Right lung (tissue), 5 donors: ENCODE measurements around the gene TBKBP1. TPM values are rescaled to one million over a fixed set of nuclear protein-coding genes. Genes with fewer than 3 reads are reported as not detected.
A peak's percentile ranks its signal among the peaks of the same experiment; 100 is the strongest.
"Not testable (repeated sequence)": the region's sequence is repeated elsewhere in the genome, so short reads cannot be mapped to it uniquely, and the experiment has no call there.

ENCODE experiments used
- DNase-seq, 2 donors: peaks; one replicate each; pipeline ENCODE4 v3.0.0-alpha.2; 2013
- polyA plus RNA-seq, 5 donors: library from polyadenylated mRNA; unstranded; fragments of 120-200 nt; gene quantifications; one replicate each; pipeline versions ENCODE4 v1.2.1 to v1.2.3, GENCODE V29; 2013; ENCODE audit warnings: inconsistent platforms in 1 of 5, low replicate concordance in 1 of 5; ENCODE audit not compliant: insufficient read length in 5 of 5, insufficient read depth in 1 of 5

Gene TBKBP1
- polyA plus RNA-seq, 5 donors = 19.4 to 32.4 (median 29.4) TPM

- DNase-seq = no peak
Observed at GRCh38 chr17:47676510-47677165, 17.3 kb upstream of the TBKBP1 start.

GRCh38 chr17:47678196-47678595, 15.8 kb upstream of the TBKBP1 start:
- DNase-seq = no peak

- no peak for DNase-seq
Observed at GRCh38 chr17:47682138-47682537, 11.8 kb upstream of the TBKBP1 start.

- DNase-seq = not testable (repeated sequence)
Observed at GRCh38 chr17:47682727-47683126, 11.2 kb upstream of the TBKBP1 start.

GRCh38 chr17:47684025-47684424, 9.9 kb upstream of the TBKBP1 start:
- DNase-seq = no peak

- DNase-seq = no peak
Observed at GRCh38 chr17:47684535-47685193, 9.3 kb upstream of the TBKBP1 start.

- DNase-seq = no peak
Observed at GRCh38 chr17:47685556-47686275, 8.2 kb upstream of the TBKBP1 start.

GRCh38 chr17:47686276-47686635, 7.7 kb upstream of the TBKBP1 start:
- DNase-seq = no peak

- DNase-seq = no peak
Observed at GRCh38 chr17:47686664-47687327, 7.2 kb upstream of the TBKBP1 start.

- DNase-seq = no peak
Observed at GRCh38 chr17:47687328-47687690, 6.7 kb upstream of the TBKBP1 start.

GRCh38 chr17:47687748-47688147, 6.2 kb upstream of the TBKBP1 start:
- no peak for DNase-seq

GRCh38 chr17:47690121-47690520, 3.8 kb upstream of the TBKBP1 start:
- no peak for DNase-seq

- DNase-seq = no peak
Observed at GRCh38 chr17:47692137-47692894, 1.6 kb upstream of the TBKBP1 start.

GRCh38 chr17:47692895-47693730, 848 bp upstream of the TBKBP1 start:
- peak in 1 of 2 donors; percentile 15 for DNase-seq

- DNase-seq = peak; percentile 46 to 60
Observed at GRCh38 chr17:47694581-47695428, 844 bp downstream of the TBKBP1 start.

GRCh38 chr17:47695429-47696376, 1.7 kb downstream of the TBKBP1 start:
- DNase-seq = peak in 1 of 2 donors; percentile 28

GRCh38 chr17:47696717-47697642, 3.0 kb downstream of the TBKBP1 start:
- no peak for DNase-seq
